ENCODE measurements around the gene LYPD3.

Gene LYPD3

GRCh38 chr19:43479226-43479625 lies 13.8 kb upstream of the LYPD3 start:
- DNase-seq (ENCODE audit: low read depth): no peak
- TF ChIP-seq CTCF (IDR thresholded peaks at IDR 0.05; ENCODE audit: insufficient read depth, low read depth, low read length, missing control alignments): no peak
- no peak overlapping the region for H3K4me3 ChIP-seq (ENCODE audit: low read depth, low read length)

GRCh38 chr19:43478323-43478722 lies 12.9 kb upstream of the LYPD3 start:
- no peak overlapping the region for H3K4me3 ChIP-seq (ENCODE audit: low read depth, low read length)
- no peak for TF ChIP-seq CTCF (IDR thresholded peaks at IDR 0.05; ENCODE audit: insufficient read depth, low read depth, low read length, missing control alignments)
- DNase-seq (ENCODE audit: low read depth): no peak

GRCh38 chr19:43476606-43477005 lies 11.2 kb upstream of the LYPD3 start:
- no peak for TF ChIP-seq CTCF (IDR thresholded peaks at IDR 0.05; ENCODE audit: insufficient read depth, low read depth, low read length, missing control alignments)
- no peak for DNase-seq (ENCODE audit: low read depth)
- H3K4me3 ChIP-seq (ENCODE audit: low read depth, low read length): no peak overlapping the region

- DNase-seq (ENCODE audit: low read depth): peak; percentile 88
These were observed 9.7 kb upstream of the LYPD3 start for GRCh38 chr19:43474986-43475705.

GRCh38 chr19:43474487-43474886 lies 9.1 kb upstream of the LYPD3 start:
- no peak for DNase-seq (ENCODE audit: low read depth)
- H3K4me3 ChIP-seq (ENCODE audit: low read depth, low read length): no peak overlapping the region
- TF ChIP-seq CTCF (IDR thresholded peaks at IDR 0.05; ENCODE audit: insufficient read depth, low read depth, low read length, missing control alignments): no peak

More at GRCh38 chr19:43474986-43475705, 9.7 kb upstream of the LYPD3 start:
- H3K4me3 ChIP-seq (ENCODE audit: low read depth, low read length): peak overlapping the region; percentile 68
- no peak for TF ChIP-seq CTCF (IDR thresholded peaks at IDR 0.05; ENCODE audit: insufficient read depth, low read depth, low read length, missing control alignments)

- no peak for TF ChIP-seq CTCF (IDR thresholded peaks at IDR 0.05; ENCODE audit: insufficient read depth, low read depth, low read length, missing control alignments)
- DNase-seq (ENCODE audit: low read depth): no peak
- H3K4me3 ChIP-seq (ENCODE audit: low read depth, low read length): no peak overlapping the region
These were observed 5.7 kb upstream of the LYPD3 start for GRCh38 chr19:43471091-43471490.

GRCh38 chr19:43470288-43470687 lies 4.9 kb upstream of the LYPD3 start:
- no peak for TF ChIP-seq CTCF (IDR thresholded peaks at IDR 0.05; ENCODE audit: insufficient read depth, low read depth, low read length, missing control alignments)
- no peak for DNase-seq (ENCODE audit: low read depth)
- no peak overlapping the region for H3K4me3 ChIP-seq (ENCODE audit: low read depth, low read length)

Data from GM12865 (cell line).